ENCODE measurements around the gene ESRRA.
A peak's percentile ranks its signal among the peaks of the same experiment; 100 is the strongest.

Gene ESRRA

GRCh38 chr11:64343767-64344559 lies 38.6 kb downstream of the ESRRA start:
- DNase-seq (ENCODE audit: low read depth, low spot score) = no peak
- H3K9ac ChIP-seq (ENCODE audit: insufficient read length, low read depth) = peak overlapping the region; percentile 54
- H3K9me3 ChIP-seq (ENCODE audit: insufficient read depth, low read length) = no peaks in the 10 kb centered on the region
- no peaks in the 10 kb centered on the region for H3K36me3 ChIP-seq (ENCODE audit: insufficient read depth, insufficient read length, low read length)
- peaks cover 7% of the 10 kb centered on the region for H3K27me3 ChIP-seq (ENCODE audit: insufficient read depth, insufficient read length)
- no peak overlapping the region for H3K4me3 ChIP-seq (ENCODE audit: insufficient read length, low read depth)
- no peak for TF ChIP-seq YY1 (IDR thresholded peaks at IDR 0.05; ENCODE audit: insufficient read depth, insufficient read length)
- TF ChIP-seq ZNF274 (IDR thresholded peaks at IDR 0.05; ENCODE audit: low read depth, low read length) = no peak
- no peak for TF ChIP-seq SUZ12 (IDR thresholded peaks at IDR 0.05; ENCODE audit: extremely low read depth, insufficient read depth, insufficient read length)
- peaks cover 31% of the 10 kb centered on the region for H3K4me1 ChIP-seq (ENCODE audit: insufficient read depth, insufficient read length)

- TF ChIP-seq YY1 (IDR thresholded peaks at IDR 0.05; ENCODE audit: insufficient read depth, insufficient read length) (no peak), SUZ12 (IDR thresholded peaks at IDR 0.05; ENCODE audit: extremely low read depth, insufficient read depth, insufficient read length) (no peak), ZNF274 (IDR thresholded peaks at IDR 0.05; ENCODE audit: low read depth, low read length) (no peak)
- no peak for DNase-seq (ENCODE audit: low read depth, low spot score)
- peak overlapping the region; percentile 54 for H3K9ac ChIP-seq (ENCODE audit: insufficient read length, low read depth)
- H3K4me3 ChIP-seq (ENCODE audit: insufficient read length, low read depth) = no peak overlapping the region
- H3K9me3 ChIP-seq (ENCODE audit: insufficient read depth, low read length) = no peaks in the 10 kb centered on the region
- H3K36me3 ChIP-seq (ENCODE audit: insufficient read depth, insufficient read length, low read length) = no peaks in the 10 kb centered on the region
- H3K4me1 ChIP-seq (ENCODE audit: insufficient read depth, insufficient read length) = peaks cover 32% of the 10 kb centered on the region
- peaks cover 7% of the 10 kb centered on the region for H3K27me3 ChIP-seq (ENCODE audit: insufficient read depth, insufficient read length)
Observed at GRCh38 chr11:64344787-64345186, 39.5 kb downstream of the ESRRA start.

- H3K9ac ChIP-seq (ENCODE audit: insufficient read length, low read depth) = no peak overlapping the region
- H3K9me3 ChIP-seq (ENCODE audit: insufficient read depth, low read length) = no peaks in the 10 kb centered on the region
- no peaks in the 10 kb centered on the region for H3K27me3 ChIP-seq (ENCODE audit: insufficient read depth, insufficient read length)
- TF ChIP-seq SUZ12 (IDR thresholded peaks at IDR 0.05; ENCODE audit: extremely low read depth, insufficient read depth, insufficient read length) (no peak), YY1 (IDR thresholded peaks at IDR 0.05; ENCODE audit: insufficient read depth, insufficient read length) (no peak), ZNF274 (IDR thresholded peaks at IDR 0.05; ENCODE audit: low read depth, low read length) (no peak)
- no peaks in the 10 kb centered on the region for H3K36me3 ChIP-seq (ENCODE audit: insufficient read depth, insufficient read length, low read length)
- no peak overlapping the region for H3K4me3 ChIP-seq (ENCODE audit: insufficient read length, low read depth)
- DNase-seq (ENCODE audit: low read depth, low spot score) = no peak
- H3K4me1 ChIP-seq (ENCODE audit: insufficient read depth, insufficient read length) = peaks cover 22% of the 10 kb centered on the region
Observed at GRCh38 chr11:64347193-64347867, 42.0 kb downstream of the ESRRA start.

- TF ChIP-seq SUZ12 (IDR thresholded peaks at IDR 0.05; ENCODE audit: extremely low read depth, insufficient read depth, insufficient read length) (no peak), ZNF274 (IDR thresholded peaks at IDR 0.05; ENCODE audit: low read depth, low read length) (no peak), YY1 (IDR thresholded peaks at IDR 0.05; ENCODE audit: insufficient read depth, insufficient read length) (no peak)
Observed at GRCh38 chr11:64348383-64349024, 43.2 kb downstream of the ESRRA start.

GRCh38 chr11:64349025-64349387 lies 43.7 kb downstream of the ESRRA start:
- no peaks in the 10 kb centered on the region for H3K9me3 ChIP-seq (ENCODE audit: insufficient read depth, low read length)
- H3K9ac ChIP-seq (ENCODE audit: insufficient read length, low read depth) = no peak overlapping the region
- no peak overlapping the region for H3K4me3 ChIP-seq (ENCODE audit: insufficient read length, low read depth)
- peaks cover 14% of the 10 kb centered on the region for H3K4me1 ChIP-seq (ENCODE audit: insufficient read depth, insufficient read length)
- TF ChIP-seq ZNF274 (IDR thresholded peaks at IDR 0.05; ENCODE audit: low read depth, low read length) (no peak), YY1 (IDR thresholded peaks at IDR 0.05; ENCODE audit: insufficient read depth, insufficient read length) (no peak), SUZ12 (IDR thresholded peaks at IDR 0.05; ENCODE audit: extremely low read depth, insufficient read depth, insufficient read length) (no peak)
- no peaks in the 10 kb centered on the region for H3K36me3 ChIP-seq (ENCODE audit: insufficient read depth, insufficient read length, low read length)
- DNase-seq (ENCODE audit: low read depth, low spot score) = no peak
- H3K27me3 ChIP-seq (ENCODE audit: insufficient read depth, insufficient read length) = no peaks in the 10 kb centered on the region

More at GRCh38 chr11:64348383-64349024, 43.2 kb downstream of the ESRRA start:
- Histone ChIP-seq H3K4me3 (ENCODE audit: insufficient read length, low read depth) (no peak overlapping the region), H3K9ac (ENCODE audit: insufficient read length, low read depth) (no peak overlapping the region), H3K4me1 (ENCODE audit: insufficient read depth, insufficient read length) (peaks cover 16% of the 10 kb centered on the region), H3K9me3 (ENCODE audit: insufficient read depth, low read length) (no peaks in the 10 kb centered on the region), H3K36me3 (ENCODE audit: insufficient read depth, insufficient read length, low read length) (no peaks in the 10 kb centered on the region), H3K27me3 (ENCODE audit: insufficient read depth, insufficient read length) (no peaks in the 10 kb centered on the region)
- no peak for DNase-seq (ENCODE audit: low read depth, low spot score)

GRCh38 chr11:64349404-64349803 lies 44.1 kb downstream of the ESRRA start:
- Histone ChIP-seq H3K9me3 (ENCODE audit: insufficient read depth, low read length) (no peaks in the 10 kb centered on the region), H3K27me3 (ENCODE audit: insufficient read depth, insufficient read length) (no peaks in the 10 kb centered on the region), H3K36me3 (ENCODE audit: insufficient read depth, insufficient read length, low read length) (no peaks in the 10 kb centered on the region), H3K4me1 (ENCODE audit: insufficient read depth, insufficient read length) (peaks cover 18% of the 10 kb centered on the region), H3K4me3 (ENCODE audit: insufficient read length, low read depth) (no peak overlapping the region), H3K9ac (ENCODE audit: insufficient read length, low read depth) (no peak overlapping the region)
- no peak for TF ChIP-seq YY1 (IDR thresholded peaks at IDR 0.05; ENCODE audit: insufficient read depth, insufficient read length)
- no peak for TF ChIP-seq ZNF274 (IDR thresholded peaks at IDR 0.05; ENCODE audit: low read depth, low read length)
- no peak for TF ChIP-seq SUZ12 (IDR thresholded peaks at IDR 0.05; ENCODE audit: extremely low read depth, insufficient read depth, insufficient read length)
- DNase-seq (ENCODE audit: low read depth, low spot score) = no peak

GRCh38 chr11:64351136-64351631 lies 45.9 kb downstream of the ESRRA start:
- Histone ChIP-seq H3K36me3 (ENCODE audit: insufficient read depth, insufficient read length, low read length) (no peaks in the 10 kb centered on the region), H3K9ac (ENCODE audit: insufficient read length, low read depth) (peak overlapping the region; percentile 32), H3K4me3 (ENCODE audit: insufficient read length, low read depth) (no peak overlapping the region), H3K4me1 (ENCODE audit: insufficient read depth, insufficient read length) (peaks cover 24% of the 10 kb centered on the region), H3K9me3 (ENCODE audit: insufficient read depth, low read length) (no peaks in the 10 kb centered on the region), H3K27me3 (ENCODE audit: insufficient read depth, insufficient read length) (no peaks in the 10 kb centered on the region)
- DNase-seq (ENCODE audit: low read depth, low spot score) = no peak
- TF ChIP-seq ZNF274 (IDR thresholded peaks at IDR 0.05; ENCODE audit: low read depth, low read length) (no peak), YY1 (IDR thresholded peaks at IDR 0.05; ENCODE audit: insufficient read depth, insufficient read length) (no peak), SUZ12 (IDR thresholded peaks at IDR 0.05; ENCODE audit: extremely low read depth, insufficient read depth, insufficient read length) (no peak)
